Prostate gland (tissue), 2 donors: ENCODE measurements around the gene ANKRD55.

Source experiments
- CTCF ChIP-seq, 4 experiments: fragments of 200-600 bp in 2 of 4; fragments of 450-650 bp in 2 of 4; sonication (generic) in 2 of 4; IDR thresholded peaks; 1 replicate in 3 of 4; 2 replicates in 1 of 4; pipeline ENCODE4 v1.5.1; 2016 to 2019; ENCODE audit warnings: antibody characterized with exemption in 4 of 4, mild to moderate bottlenecking in 2 of 4, moderate library complexity in 2 of 4
- POLR2A ChIP-seq: fragments of 450-650 bp; IDR thresholded peaks from one replicate; pipeline ENCODE4 v1.6.1; 2016; ENCODE audit warnings: antibody characterized with exemption, mild to moderate bottlenecking
- POLR2AphosphoS5 ChIP-seq: sonication (generic); formaldehyde crosslinking; IDR thresholded peaks from one replicate; pipeline ENCODE4 v1.6.1; 2017; ENCODE audit warnings: antibody characterized with exemption

DNA sequence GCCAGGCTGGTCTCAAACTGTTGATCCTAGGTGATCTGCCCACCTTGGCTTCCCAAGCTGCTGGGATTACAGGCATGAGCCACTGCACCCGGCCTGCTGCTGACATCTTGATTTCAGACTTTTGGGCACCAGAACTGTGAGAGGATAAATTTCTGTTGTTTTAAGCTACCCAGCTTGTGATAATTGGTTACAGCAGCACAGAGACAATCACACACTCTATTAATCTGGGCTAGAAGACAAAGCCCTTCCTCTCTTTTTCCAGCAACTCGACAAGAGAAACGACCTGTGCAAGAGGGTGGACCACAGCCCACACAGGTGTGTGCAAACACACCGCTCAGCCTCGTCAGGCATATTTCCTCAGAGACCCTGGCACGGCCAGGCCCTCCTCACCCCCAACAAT lies 4.5 kb downstream of the ANKRD55 start:
- TF ChIP-seq POLR2AphosphoS5 (no peak), CTCF (IDR thresholded peaks at IDR 0.05) (no peak), POLR2A (no peak)
